WERI-Rb-1 (cell line): Measurements from ENCODE around the gene CCDC136.

Experiments used
- DNase-seq: peaks from one replicate; pipeline ENCODE4 v3.0.0-alpha.2; 2020
- H3K27ac ChIP-seq: fragments of 250-450 bp; sonication (Bioruptor Pico); 2 replicates; pipeline ENCODE4 v1.5.1; 2020; ENCODE audit warnings: mild to moderate bottlenecking, moderate library complexity
- H3K27me3 ChIP-seq: fragments of 250-450 bp; sonication (Bioruptor Pico); 2 replicates; pipeline ENCODE4 v1.5.1; 2021; ENCODE audit warnings: mild to moderate bottlenecking, low read depth, moderate library complexity; ENCODE audit not compliant: insufficient read depth, severe bottlenecking
- H3K36me3 ChIP-seq: fragments of 250-450 bp; sonication (Bioruptor Pico); 2 replicates; pipeline ENCODE4 v1.5.1; 2020; ENCODE audit warnings: mild to moderate bottlenecking, moderate library complexity
- H3K4me3 ChIP-seq: 2 replicates; pipeline ENCODE4 v1.5.1; 2011; ENCODE audit warnings: low read depth, mild to moderate bottlenecking, control low read depth, low read length
- H3K9me3 ChIP-seq: fragments of 250-450 bp; sonication (Bioruptor Pico); 2 replicates; pipeline ENCODE4 v1.5.1; 2021; ENCODE audit warnings: mild to moderate bottlenecking, moderate library complexity; ENCODE audit not compliant: severe bottlenecking
- CTCF ChIP-seq: IDR thresholded peaks from 2 replicates; pipeline ENCODE4 v1.5.1; 2011; ENCODE audit warnings: low read depth, mild to moderate bottlenecking, control low read depth, inconsistent platforms, low read length

The CCDC136 gene

GRCh38 chr7:128863433-128863989 is 71.7 kb downstream of the CCDC136 start:
- DNase-seq: peak; percentile 68
- peak; percentile 54 for TF ChIP-seq CTCF
- Histone ChIP-seq H3K27me3 (no peaks in the 10 kb centered on the region), H3K27ac (peak overlapping the region; percentile 81), H3K4me3 (peak overlapping the region; percentile 78), H3K36me3 (peaks cover 17% of the 10 kb centered on the region), H3K9me3 (no peaks in the 10 kb centered on the region)

GRCh38 chr7:128865303-128865702 is 73.5 kb downstream of the CCDC136 start:
- H3K36me3 ChIP-seq: peaks cover 17% of the 10 kb centered on the region
- DNase-seq: no peak
- no peak for TF ChIP-seq CTCF

GRCh38 chr7:128865996-128866877 is 74.5 kb downstream of the CCDC136 start:
- H3K27me3 ChIP-seq: no peaks in the 10 kb centered on the region
- no peak overlapping the region for H3K4me3 ChIP-seq
- no peak overlapping the region for H3K27ac ChIP-seq
- H3K9me3 ChIP-seq: no peaks in the 10 kb centered on the region
- DNase-seq: no peak
- peaks cover 17% of the 10 kb centered on the region for H3K36me3 ChIP-seq
- no peak for TF ChIP-seq CTCF

More at GRCh38 chr7:128865303-128865702, 73.5 kb downstream of the CCDC136 start:
- Histone ChIP-seq H3K4me3 (no peak overlapping the region), H3K9me3 (no peaks in the 10 kb centered on the region), H3K27me3 (no peaks in the 10 kb centered on the region), H3K27ac (no peak overlapping the region)

- peaks cover 17% of the 10 kb centered on the region for H3K36me3 ChIP-seq
- no peak for TF ChIP-seq CTCF
- H3K4me3 ChIP-seq: no peak overlapping the region
- H3K27ac ChIP-seq: no peak overlapping the region; the same call in 1 of the 2 replicates
- no peaks in the 10 kb centered on the region for H3K27me3 ChIP-seq
- no peaks in the 10 kb centered on the region for H3K9me3 ChIP-seq
- no peak for DNase-seq
Measured at GRCh38 chr7:128867241-128867640, 75.5 kb downstream of the CCDC136 start.

GRCh38 chr7:128867842-128868623 is 76.3 kb downstream of the CCDC136 start:
- no peaks in the 10 kb centered on the region for H3K9me3 ChIP-seq
- H3K27ac ChIP-seq: peak overlapping the region; percentile 12
- no peak for TF ChIP-seq CTCF
- peak; percentile 88 for DNase-seq
- peak overlapping the region; percentile 49 for H3K4me3 ChIP-seq
- no peaks in the 10 kb centered on the region for H3K27me3 ChIP-seq
- H3K36me3 ChIP-seq: peaks cover 17% of the 10 kb centered on the region
